Kidney tubule cell (primary cell): ENCODE data around the gene KIAA1614.

Source experiments
- DNase-seq: peaks from one replicate; pipeline ENCODE4 v3.0.0-alpha.2; 2018; ENCODE audit warnings: low spot score

Gene KIAA1614

GRCh38 chr1:180912801-180913565 is at the start of gene KIAA1614:
Gene KIAA1614 (plus strand): TSS chr1:180912897. CDS start chr1:180913244, 347 bp downstream.
- peak; percentile 56 for DNase-seq

GRCh38 chr1:180863158-180863775 is 49.4 kb upstream of the KIAA1614 start:
- DNase-seq: peak; percentile 69

- peak; percentile 60 for DNase-seq
Measured at GRCh38 chr1:180881806-180882509, 30.7 kb upstream of the KIAA1614 start.

GRCh38 chr1:180884588-180885300 is 28.0 kb upstream of the KIAA1614 start:
- DNase-seq: no peak

DNA sequence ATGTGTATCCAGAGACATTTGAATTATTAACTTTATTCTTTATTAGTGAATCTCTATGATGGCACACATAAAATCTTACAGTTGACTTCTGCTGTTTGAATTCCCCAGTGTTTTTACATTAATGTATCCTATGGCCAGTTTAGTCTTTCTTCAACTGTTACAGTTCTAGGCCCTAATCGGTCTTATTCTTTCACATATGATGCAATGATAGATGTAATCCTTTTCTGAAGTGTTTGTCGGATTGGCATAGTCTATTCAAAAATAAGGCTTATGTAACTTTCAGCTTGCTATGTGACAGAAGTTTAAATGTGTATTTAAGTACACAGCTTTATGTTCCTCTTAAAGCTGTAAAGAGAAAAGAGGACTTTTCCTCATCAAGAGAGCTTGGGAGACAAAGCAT is 26.4 kb upstream of the KIAA1614 start:
- DNase-seq: no peak

GRCh38 chr1:180887841-180888240 is 24.9 kb upstream of the KIAA1614 start:
- no peak for DNase-seq

- no peak for DNase-seq
Measured at GRCh38 chr1:180888870-180889269, 23.8 kb upstream of the KIAA1614 start.

- no peak for DNase-seq
Measured at GRCh38 chr1:180889325-180889724, 23.4 kb upstream of the KIAA1614 start.

DNA sequence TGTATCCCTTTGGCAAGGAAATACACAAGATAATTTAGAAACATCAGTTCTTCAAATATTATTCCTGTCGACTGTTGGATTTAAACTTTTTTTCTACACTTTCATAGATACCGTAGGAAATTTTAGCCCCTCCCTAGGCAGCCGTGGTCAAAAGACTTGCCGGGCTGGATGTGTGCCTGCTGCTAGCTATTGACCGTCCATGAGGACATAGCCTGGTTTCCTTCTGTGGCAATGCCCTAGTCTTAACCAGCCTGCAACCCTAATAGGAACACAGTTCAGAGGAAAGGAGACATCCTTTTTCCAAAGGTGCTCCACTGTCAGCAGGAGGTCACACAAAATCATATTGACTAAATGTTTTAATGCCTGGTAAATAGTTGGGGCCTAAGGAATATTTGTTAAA is 20.4 kb upstream of the KIAA1614 start:
- DNase-seq: no peak

GRCh38 chr1:180892675-180893074 is 20.0 kb upstream of the KIAA1614 start:
- DNase-seq: no peak

- DNase-seq: no peak
Measured at GRCh38 chr1:180893614-180894013, 19.1 kb upstream of the KIAA1614 start.

DNA sequence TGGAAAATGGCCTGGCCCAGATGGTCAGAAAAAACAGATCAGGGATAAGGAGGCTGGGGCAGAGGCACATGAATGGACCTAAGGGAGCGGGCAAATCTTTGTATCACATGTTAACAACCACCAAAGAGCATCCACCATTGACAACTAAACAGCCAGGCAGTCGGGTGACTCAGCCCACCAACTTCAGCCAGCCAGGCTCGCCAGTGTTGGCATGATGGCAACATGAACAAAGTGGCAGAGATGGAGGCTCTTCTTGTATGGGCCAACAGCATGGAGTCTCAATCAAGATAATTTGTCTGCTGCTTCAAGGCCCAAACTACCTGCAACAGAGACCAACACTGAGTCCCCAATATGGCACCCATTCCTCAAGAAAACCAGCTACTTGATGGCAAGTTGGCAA is 16.5 kb upstream of the KIAA1614 start:
- DNase-seq: no peak

- DNase-seq: no peak
Measured at GRCh38 chr1:180898441-180899219, 14.1 kb upstream of the KIAA1614 start.

DNA sequence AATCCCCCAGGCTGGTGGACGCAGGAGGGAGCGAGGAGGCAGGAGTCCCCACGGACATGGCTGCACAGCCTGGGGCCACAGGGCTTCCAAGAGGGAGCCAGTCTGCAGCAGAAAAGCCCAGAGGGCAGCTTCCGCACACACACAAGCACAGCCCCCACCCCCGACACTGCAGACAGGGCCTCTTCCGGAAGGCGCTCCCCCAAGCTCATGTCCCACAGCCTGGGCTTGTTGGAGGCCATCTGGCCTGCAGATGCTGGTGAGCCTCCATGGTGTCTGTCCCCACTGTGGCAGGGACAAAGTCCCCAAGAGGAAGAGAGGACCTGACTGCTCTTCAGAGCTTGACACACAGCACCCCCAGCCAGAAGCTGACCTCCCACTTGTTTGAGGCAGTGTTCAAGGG is 13.4 kb upstream of the KIAA1614 start:
- DNase-seq: no peak

GRCh38 chr1:180901076-180901990 is 11.4 kb upstream of the KIAA1614 start:
- no peak for DNase-seq

GRCh38 chr1:180902541-180902940 is 10.2 kb upstream of the KIAA1614 start:
- DNase-seq: no peak

- DNase-seq: peak; percentile 11
Measured at GRCh38 chr1:180905927-180906326, 6.8 kb upstream of the KIAA1614 start.

- no peak for DNase-seq
Measured at GRCh38 chr1:180906511-180906910, 6.2 kb upstream of the KIAA1614 start.

DNA sequence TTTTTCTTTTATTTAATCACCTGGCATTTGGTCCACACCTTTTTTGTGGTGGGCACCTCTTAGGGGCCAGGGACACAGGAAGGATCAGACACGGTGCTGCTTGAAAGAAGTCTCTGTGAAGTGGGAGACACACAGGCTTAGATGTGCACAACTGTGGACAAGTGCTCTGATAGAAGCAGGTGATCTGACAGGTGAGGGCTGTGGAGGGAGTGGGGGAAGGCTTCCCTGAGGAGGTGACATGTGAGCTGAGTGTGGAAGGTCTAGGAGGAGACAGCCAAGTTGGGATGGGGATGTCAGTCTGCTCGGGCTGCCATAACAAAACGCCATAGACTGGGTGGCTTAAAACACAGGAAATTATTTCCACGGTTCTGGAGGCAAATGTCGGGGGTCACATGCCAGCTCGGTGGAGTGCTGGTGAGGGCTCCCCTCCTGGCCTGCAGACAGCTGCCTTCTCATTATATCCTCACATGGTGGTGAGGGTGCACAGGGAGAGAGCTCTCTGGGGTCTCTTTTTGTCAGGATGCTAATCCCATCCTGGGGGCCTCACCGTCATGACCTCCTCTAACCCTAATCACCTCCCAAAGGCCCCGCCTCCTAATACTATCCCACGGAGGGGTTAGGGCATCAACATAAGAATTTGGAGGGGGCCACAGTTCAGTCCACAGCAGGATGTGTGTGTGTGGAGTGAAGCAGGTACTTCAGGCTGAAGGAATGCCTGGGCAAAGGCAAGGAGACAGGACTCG is 5.2 kb upstream of the KIAA1614 start:
- no peak for DNase-seq
